Measurements from ENCODE around the gene LHX3. TPM values are rescaled to one million over a fixed set of nuclear protein-coding genes. Genes with fewer than 3 reads are reported as not detected.

Gene LHX3
- total RNA-seq, 4 donors from 2014 or later = not detected

GRCh38 chr9:136216541-136217244, 11.8 kb upstream of the LHX3 start:
- no peak for DNase-seq
- TF ChIP-seq POLR2A (IDR thresholded peaks at IDR 0.05) = no peak
- no peak for TF ChIP-seq CTCF (IDR thresholded peaks at IDR 0.05)
- peaks cover 10 to 31% (median 16%) of the 10 kb centered on the region in 3 donors for H3K4me1 ChIP-seq
- H3K27me3 ChIP-seq = peaks cover 0 to 38% (median 0%) of the 10 kb centered on the region in 4 donors
- no peak overlapping the region for H3K4me3 ChIP-seq
- peaks cover 0 to 5% (median 4%) of the 10 kb centered on the region in 3 donors for H3K9me3 ChIP-seq
- 82 to 94% methylated on average over 7 to 9 of the region's 37 CpGs for WGBS, 2 donors
- intact Hi-C loops (cut with DNase I) = no loop called here
- no peak overlapping the region for H3K27ac ChIP-seq
- H3K36me3 ChIP-seq = peaks cover 12 to 89% (median 16%) of the 10 kb centered on the region in 3 donors

- DNase-seq = no peak
- TF ChIP-seq CTCF (IDR thresholded peaks at IDR 0.05) (no peak), POLR2A (IDR thresholded peaks at IDR 0.05) (no peak)
- intact Hi-C loops (cut with DNase I) = no loop called here
- Histone ChIP-seq H3K9me3 (peaks cover 0 to 5% (median 4%) of the 10 kb centered on the region in 3 donors), H3K36me3 (peaks cover 7 to 100% (median 23%) of the 10 kb centered on the region in 3 donors), H3K27ac (no peak overlapping the region), H3K4me3 (no peak overlapping the region), H3K4me1 (peaks cover 0 to 5% (median 0%) of the 10 kb centered on the region in 3 donors), H3K27me3 (peaks cover 0 to 31% (median 0%) of the 10 kb centered on the region in 4 donors)
- WGBS, 2 donors = 88 to 91% methylated on average over 3 to 4 of the region's 9 CpGs
These were observed 8.8 kb upstream of the LHX3 start for GRCh38 chr9:136213733-136214132.

- Histone ChIP-seq H3K4me3 (no peak overlapping the region), H3K36me3 (peaks cover 7 to 99% (median 17%) of the 10 kb centered on the region in 3 donors), H3K4me1 (no peaks in the 10 kb centered on the region), H3K27me3 (peaks cover 0 to 22% (median 0%) of the 10 kb centered on the region in 4 donors), H3K27ac (no peak overlapping the region), H3K9me3 (peaks cover 0 to 5% (median 4%) of the 10 kb centered on the region in 3 donors)
- WGBS, 2 donors = 80 to 87% methylated on average over 23 of the region's 28 CpGs
- no peak for DNase-seq
- intact Hi-C loops (cut with DNase I) = no loop called here
- TF ChIP-seq POLR2A (IDR thresholded peaks at IDR 0.05) (no peak), CTCF (IDR thresholded peaks at IDR 0.05) (no peak)
These were observed 7.5 kb upstream of the LHX3 start for GRCh38 chr9:136212345-136212950.

GRCh38 chr9:136211441-136212344, 6.8 kb upstream of the LHX3 start:
- no peak overlapping the region for H3K4me3 ChIP-seq
- peaks cover 0 to 14% (median 0%) of the 10 kb centered on the region in 4 donors for H3K27me3 ChIP-seq
- no peak for TF ChIP-seq POLR2A (IDR thresholded peaks at IDR 0.05)
- no peak for TF ChIP-seq CTCF (IDR thresholded peaks at IDR 0.05)
- H3K4me1 ChIP-seq = no peaks in the 10 kb centered on the region
- WGBS, 2 donors = 83 to 98% methylated on average over 6 to 13 of the region's 35 CpGs
- intact Hi-C loops (cut with DNase I) = no loop called here
- peaks cover 0 to 5% (median 4%) of the 10 kb centered on the region in 3 donors for H3K9me3 ChIP-seq
- H3K27ac ChIP-seq = no peak overlapping the region
- H3K36me3 ChIP-seq = peaks cover 7 to 91% (median 17%) of the 10 kb centered on the region in 3 donors
- DNase-seq = no peak
